Mammary epithelial cell (primary cell): Measurements from ENCODE around the gene TPRG1L.

ENCODE experiments used
- CTCF ChIP-seq, 2 donors: IDR thresholded peaks in 1 of 2; conservative IDR thresholded peaks in 1 of 2; 2 replicates each; pipeline ENCODE4 v1.5.1; 2011 to 2012; ENCODE audit warnings: inconsistent platforms in 2 of 2, low read length in 2 of 2, mild to moderate bottlenecking in 2 of 2, control low read depth in 1 of 2, low read depth in 1 of 2; ENCODE audit not compliant: insufficient read depth in 1 of 2; ENCODE audit errors: extremely low read depth in 1 of 2
- EZH2 ChIP-seq: IDR thresholded peaks from 2 replicates; pipeline ENCODE4 v1.6.1; 2012; ENCODE audit warnings: low read length, inconsistent platforms, borderline replicate concordance

GRCh38 chr1:3624200-3625136, at the start of gene TPRG1L:
- TF ChIP-seq CTCF (conservative IDR thresholded peaks at IDR 0.05 in 1 of 2, IDR thresholded peaks at IDR 0.05 in 1 of 2; ENCODE audit: extremely low read depth in 1 of 2, insufficient read depth in 1 of 2, low read depth in 1 of 2, low read length in 2 of 2) (no peak), EZH2 (no peak)
